Prostate gland (tissue), 2 donors: ENCODE data around the gene ZFYVE27.

Experiments
- POLR2A ChIP-seq: fragments of 450-650 bp; IDR thresholded peaks from one replicate; pipeline ENCODE4 v1.6.1; 2016; ENCODE audit warnings: antibody characterized with exemption, mild to moderate bottlenecking
- TF ChIP-seq, protein P1 (sequence below), 4 experiments: fragments of 200-600 bp in 2 of 4; fragments of 450-650 bp in 2 of 4; sonication (generic) in 2 of 4; IDR thresholded peaks; 1 replicate in 3 of 4; 2 replicates in 1 of 4; pipeline ENCODE4 v1.5.1; 2016 to 2019; ENCODE audit warnings: antibody characterized with exemption in 4 of 4, mild to moderate bottlenecking in 2 of 4, moderate library complexity in 2 of 4

DNA sequence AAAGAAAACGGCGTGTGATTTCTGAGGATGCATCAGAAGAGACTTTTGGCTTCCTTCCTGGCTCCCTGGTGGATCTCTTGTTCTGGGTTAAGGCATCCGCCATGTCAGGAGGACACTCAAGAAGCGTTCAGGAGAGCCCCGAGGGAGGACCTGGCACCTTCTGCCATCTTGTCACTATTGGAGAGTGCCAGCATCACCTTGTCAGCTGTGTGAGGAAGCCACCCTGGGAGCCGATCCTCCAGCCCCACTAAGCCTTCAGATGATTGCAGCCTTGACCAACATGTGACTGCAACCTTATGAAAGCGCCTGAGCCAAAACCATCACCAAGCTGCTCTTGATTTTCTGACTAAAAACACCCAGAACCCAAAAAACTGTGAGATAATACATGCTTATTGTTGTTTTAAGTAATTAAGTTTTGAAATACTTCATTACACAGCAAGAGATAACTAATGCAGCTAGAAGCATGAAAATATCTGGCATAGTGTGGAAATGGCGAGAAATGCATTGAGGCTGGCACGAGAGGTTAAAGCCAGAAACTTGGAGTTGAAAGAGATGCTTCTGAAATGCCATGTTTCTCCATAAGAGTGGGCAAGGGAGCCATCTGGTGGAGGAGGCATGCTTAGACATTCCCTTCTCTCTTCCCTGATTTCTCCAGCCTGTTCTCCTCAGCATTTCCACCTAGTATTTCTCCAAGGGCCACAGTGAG is 5.4 kb upstream of the ZFYVE27 start:
- TF ChIP-seq, protein P1, sequence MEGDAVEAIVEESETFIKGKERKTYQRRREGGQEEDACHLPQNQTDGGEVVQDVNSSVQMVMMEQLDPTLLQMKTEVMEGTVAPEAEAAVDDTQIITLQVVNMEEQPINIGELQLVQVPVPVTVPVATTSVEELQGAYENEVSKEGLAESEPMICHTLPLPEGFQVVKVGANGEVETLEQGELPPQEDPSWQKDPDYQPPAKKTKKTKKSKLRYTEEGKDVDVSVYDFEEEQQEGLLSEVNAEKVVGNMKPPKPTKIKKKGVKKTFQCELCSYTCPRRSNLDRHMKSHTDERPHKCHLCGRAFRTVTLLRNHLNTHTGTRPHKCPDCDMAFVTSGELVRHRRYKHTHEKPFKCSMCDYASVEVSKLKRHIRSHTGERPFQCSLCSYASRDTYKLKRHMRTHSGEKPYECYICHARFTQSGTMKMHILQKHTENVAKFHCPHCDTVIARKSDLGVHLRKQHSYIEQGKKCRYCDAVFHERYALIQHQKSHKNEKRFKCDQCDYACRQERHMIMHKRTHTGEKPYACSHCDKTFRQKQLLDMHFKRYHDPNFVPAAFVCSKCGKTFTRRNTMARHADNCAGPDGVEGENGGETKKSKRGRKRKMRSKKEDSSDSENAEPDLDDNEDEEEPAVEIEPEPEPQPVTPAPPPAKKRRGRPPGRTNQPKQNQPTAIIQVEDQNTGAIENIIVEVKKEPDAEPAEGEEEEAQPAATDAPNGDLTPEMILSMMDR (IDR thresholded peaks at IDR 0.05): peak; percentile 51 to 93 (median 82)
- TF ChIP-seq POLR2A: no peak
